HG03521 (cell line): ENCODE data around the gene MUSK.
"Not testable (repeated sequence)": the region's sequence is repeated elsewhere in the genome, so short reads cannot be mapped to it uniquely, and the experiment has no call there.

Source experiments
- ATAC-seq: cut with Tn5 transposase; IDR thresholded peaks from one replicate; pipeline ENCODE4 v1.9.1; 2021; ENCODE audit warnings: mild to moderate bottlenecking, moderate library complexity; ENCODE audit not compliant: unreplicated experiment

Gene MUSK

DNA sequence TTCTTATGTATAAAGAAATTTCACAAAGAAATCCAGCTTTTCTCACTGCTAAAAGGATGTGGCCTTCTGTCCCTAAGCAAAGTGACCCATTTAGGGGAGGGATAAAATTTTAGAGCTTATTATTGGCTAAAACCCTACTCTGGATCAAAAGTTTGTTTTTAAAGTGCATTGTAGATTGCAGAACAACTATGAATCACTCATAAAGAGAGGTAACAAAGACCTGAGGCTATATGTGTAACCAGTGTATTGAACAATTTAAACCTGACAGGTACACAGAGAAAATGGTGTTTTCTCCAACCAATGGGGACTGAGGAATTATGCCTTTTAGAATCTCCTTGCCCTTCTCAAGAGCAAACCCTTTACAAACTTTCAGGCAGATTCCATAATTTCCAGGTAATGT lies 86.6 kb downstream of the MUSK start:
- no peak for ATAC-seq

GRCh38 chr9:110758201-110758600 lies 89.6 kb downstream of the MUSK start:
- ATAC-seq, result no peak

GRCh38 chr9:110762783-110763182 lies 94.2 kb downstream of the MUSK start:
- ATAC-seq, result no peak

GRCh38 chr9:110763568-110763967 lies 95.0 kb downstream of the MUSK start:
- no peak for ATAC-seq

- ATAC-seq, result no peak
Observed at GRCh38 chr9:110764006-110764405, 95.4 kb downstream of the MUSK start.

DNA sequence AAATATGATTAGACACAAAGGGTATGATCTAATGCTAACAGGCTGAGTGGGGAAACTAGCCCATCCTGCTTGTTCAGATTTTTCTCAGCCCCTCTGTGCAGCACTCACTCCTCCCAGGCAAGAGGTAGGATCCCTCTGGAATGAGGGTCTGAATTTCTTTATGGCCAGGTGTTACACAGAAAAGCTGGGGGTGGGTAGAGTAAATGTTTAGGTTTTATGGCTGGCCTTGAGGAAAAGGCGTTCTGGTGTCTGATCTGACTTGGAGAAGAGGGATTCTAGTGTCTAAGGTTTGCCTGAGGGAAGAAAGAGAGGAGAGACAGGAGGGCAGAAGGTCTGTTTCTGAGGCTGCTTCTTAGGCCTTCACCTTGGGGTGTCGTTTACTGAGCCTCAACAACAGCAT lies 97.3 kb downstream of the MUSK start:
- ATAC-seq, result no peak

DNA sequence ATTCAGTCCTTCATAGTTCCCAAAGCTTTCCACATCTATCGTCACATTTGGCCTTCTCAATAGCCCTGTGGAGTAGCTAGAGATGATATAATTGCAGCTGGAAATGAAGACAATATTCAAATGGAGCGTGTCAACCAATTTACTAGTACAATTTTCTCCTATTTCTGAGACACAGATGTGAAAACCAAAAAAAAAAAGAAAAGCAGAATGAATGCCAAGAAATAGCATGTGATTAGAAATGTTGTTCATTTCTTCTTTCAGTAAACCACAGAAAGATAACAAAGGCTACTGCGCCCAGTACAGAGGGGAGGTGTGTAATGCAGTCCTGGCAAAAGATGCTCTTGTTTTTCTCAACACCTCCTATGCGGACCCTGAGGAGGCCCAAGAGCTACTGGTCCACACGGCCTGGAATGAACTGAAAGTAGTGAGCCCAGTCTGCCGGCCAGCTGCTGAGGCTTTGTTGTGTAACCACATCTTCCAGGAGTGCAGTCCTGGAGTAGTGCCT lies 99.0 kb downstream of the MUSK start:
- ATAC-seq, result no peak

GRCh38 chr9:110768886-110769285 lies 100.3 kb downstream of the MUSK start:
- ATAC-seq, result no peak

DNA sequence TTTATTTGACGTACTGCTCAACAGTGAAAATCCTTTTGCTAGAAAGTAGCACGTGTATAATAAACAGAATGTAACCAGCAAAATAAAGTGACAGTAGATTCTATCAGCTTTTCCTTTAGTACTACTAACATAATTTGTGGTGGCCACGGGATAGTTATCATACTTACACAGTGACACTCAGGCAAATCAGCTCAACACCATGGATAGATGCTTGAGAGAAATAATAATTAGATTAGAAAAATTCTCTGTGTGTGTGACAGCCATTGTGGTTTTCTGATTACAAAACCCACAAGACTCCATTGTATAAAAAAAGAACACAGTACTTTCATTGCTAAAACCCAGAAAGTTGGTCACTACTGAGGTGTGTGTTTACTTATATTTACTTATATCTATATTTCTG lies 101.1 kb downstream of the MUSK start:
- no peak for ATAC-seq

DNA sequence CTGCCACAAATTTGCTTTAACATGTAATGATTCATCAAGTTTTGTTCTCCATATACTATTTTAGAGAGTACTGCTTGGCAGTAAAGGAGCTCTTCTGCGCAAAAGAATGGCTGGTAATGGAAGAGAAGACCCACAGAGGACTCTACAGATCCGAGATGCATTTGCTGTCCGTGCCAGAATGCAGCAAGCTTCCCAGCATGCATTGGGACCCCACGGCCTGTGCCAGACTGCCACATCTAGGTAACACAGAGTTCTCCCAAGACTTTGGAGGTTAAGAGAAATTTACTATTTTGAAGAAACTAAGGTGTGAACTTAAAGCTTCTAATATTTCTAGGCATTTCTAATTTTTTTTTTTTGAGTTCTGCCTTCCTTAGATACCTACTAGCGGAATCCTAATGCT lies 107.1 kb downstream of the MUSK start:
- ATAC-seq, result no peak

GRCh38 chr9:110776221-110776620 lies 107.6 kb downstream of the MUSK start:
- no peak for ATAC-seq

GRCh38 chr9:110777196-110777875 lies 108.7 kb downstream of the MUSK start:
- ATAC-seq, result no peak

DNA sequence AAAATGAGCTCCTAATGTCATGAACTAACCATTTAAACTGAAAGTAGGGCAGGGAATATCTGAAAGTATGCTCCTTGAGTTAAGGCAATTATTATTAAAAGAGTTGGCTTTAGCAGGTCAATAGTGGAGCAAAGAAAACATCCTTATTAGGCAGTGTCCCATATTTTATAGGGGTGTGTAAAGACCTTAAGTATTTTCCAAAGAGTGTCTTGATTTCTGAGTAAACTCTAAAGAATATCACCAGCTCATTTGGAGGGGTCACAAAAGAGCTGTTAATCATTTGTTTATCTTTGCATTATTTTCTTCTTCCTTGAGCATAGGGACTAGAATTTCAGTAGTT lies 109.3 kb downstream of the MUSK start:
- ATAC-seq, result no peak

DNA sequence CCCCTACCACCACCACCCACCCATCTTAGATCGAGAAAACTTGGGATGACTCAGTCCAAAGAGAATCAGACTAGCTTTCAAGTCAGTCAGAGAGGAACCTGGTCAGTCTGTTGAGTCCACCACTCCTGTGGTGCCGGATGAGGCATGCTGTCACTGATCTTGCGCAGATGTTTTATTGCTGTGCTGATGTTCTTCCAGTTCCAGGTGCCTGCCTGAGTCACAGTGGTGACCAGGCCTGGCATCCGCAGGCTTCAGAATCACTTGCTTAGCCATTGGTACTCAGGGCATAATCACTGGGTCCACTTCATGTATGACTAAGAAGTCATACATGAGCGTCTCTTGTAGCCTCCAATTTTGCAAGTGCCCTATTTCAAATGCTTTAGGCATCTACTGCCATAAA lies 114.1 kb downstream of the MUSK start:
- no peak for ATAC-seq

DNA sequence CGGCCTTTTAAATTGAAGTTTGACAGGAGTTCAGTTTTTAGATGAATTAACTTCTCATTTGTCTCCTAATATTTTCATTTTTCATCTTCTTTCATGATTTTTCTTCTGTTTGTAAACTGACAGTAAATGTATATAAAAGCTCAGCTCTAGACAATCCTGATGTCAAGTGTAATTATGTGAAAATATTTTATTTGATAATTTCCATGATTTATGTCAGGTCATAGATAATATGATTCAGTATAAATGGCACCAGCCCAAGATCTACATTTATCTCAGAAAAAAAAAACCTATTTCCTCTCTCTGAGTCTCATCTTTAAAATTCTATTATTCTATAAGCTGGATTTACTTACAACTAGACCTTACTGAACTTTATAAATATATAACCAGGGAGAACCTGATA lies 115.7 kb downstream of the MUSK start:
- no peak for ATAC-seq

GRCh38 chr9:110785166-110785565 lies 116.6 kb downstream of the MUSK start:
- ATAC-seq, result no peak

DNA sequence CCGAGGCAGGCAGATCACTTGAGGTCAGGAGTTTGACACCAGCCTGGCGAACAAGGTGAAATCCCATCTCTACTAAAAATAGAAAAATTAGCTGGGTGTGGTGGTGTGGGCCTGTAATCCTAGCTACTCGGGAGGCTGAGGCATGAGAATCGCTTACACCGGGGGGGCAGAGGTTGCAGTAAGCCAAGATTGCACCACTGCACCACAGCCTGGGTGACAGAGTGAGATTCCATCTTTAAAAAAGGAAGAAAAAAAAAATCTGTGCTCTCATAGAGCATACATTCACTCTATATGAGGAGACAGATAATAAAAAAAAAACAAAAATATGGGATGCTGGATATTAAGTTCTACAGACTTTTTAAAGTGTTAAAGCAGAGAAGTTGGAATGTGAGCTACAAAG lies 119.8 kb downstream of the MUSK start:
- ATAC-seq, result not testable (repeated sequence)

DNA sequence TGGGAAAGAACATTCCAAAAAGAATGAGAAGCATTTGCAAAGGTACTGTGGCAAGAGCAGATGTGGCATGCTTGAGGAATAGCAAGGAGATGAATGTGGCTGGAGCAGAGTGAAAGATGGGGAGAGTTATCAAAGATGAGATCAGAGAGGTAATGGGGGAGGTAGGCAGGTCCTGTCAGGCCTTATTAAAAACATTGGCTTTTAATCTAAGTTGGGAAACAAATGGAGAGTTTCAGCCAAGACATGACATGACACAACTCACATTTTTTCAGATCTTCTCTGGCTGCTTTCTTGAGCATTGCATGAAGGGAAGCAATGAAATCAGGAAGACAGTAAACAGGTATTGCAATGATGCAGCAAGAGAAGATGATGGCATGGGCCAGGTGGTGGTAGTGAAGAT lies 120.3 kb downstream of the MUSK start:
- no peak for ATAC-seq

- no peak for ATAC-seq
Observed at GRCh38 chr9:110797611-110798010, 129.0 kb downstream of the MUSK start.

DNA sequence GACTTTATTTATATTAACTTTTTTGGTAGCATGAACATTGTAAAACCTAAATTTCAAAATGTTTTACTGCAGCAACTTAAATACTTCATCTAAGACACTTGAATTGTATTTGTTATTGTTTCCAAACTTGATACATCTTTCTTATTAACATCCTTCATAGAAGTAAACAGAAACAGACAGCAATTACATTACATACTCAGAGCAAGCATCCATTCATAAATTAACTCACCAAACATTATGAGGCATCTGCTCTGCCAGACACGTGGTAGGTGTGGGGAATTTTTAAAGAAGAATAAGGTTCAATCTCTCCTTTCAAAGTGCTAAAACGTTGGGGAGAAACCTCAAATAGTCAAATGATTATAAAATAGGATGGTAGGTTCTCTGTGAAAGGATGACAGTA lies 130.8 kb downstream of the MUSK start:
- no peak for ATAC-seq

DNA sequence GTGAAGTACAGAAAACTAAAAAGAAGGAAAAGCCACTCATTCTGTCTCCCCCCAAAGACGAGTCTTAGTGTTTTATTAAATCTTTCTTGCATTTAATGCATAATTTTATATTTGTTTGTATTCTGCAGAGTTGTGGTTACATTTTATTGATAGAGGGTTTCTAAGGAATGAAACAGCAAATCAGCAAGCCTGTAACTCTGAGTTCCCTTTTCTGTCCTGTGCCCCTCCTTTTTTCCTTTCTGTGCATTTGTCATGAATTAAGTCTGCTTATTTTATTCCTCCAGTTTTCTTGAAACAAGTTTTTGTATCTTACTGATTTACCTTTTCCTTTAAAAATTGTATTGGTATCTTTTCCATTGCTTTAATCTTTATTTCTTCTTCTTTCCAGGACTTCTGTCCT lies 132.8 kb downstream of the MUSK start:
- ATAC-seq, result no peak

- no peak for ATAC-seq
Observed at GRCh38 chr9:110802416-110803035, 133.9 kb downstream of the MUSK start.
